ENCODE measurements around the gene PACSIN1.

GRCh38 chr6:34468378-34468892, 2.6 kb downstream of the PACSIN1 start:
- no peak for TF ChIP-seq ZNF565 (CRISPR knock-in tag; conservative IDR thresholded peaks at IDR 0.05; ENCODE audit: low read depth)
- TF ChIP-seq BACH2 (CRISPR knock-in tag; IDR thresholded peaks at IDR 0.05; ENCODE audit: borderline replicate concordance), result no peak
- no peak for TF ChIP-seq ISL1 (CRISPR knock-in tag; IDR thresholded peaks at IDR 0.05)
- no peak for TF ChIP-seq ESRRG (CRISPR knock-in tag; IDR thresholded peaks at IDR 0.05)
- TF ChIP-seq ZFP30 (CRISPR knock-in tag; IDR thresholded peaks at IDR 0.05), result no peak
- TF ChIP-seq ARNTL (CRISPR knock-in tag; IDR thresholded peaks at IDR 0.05; ENCODE audit: borderline replicate concordance, low read depth), result no peak
- no peak for TF ChIP-seq PATZ1 (CRISPR knock-in tag; IDR thresholded peaks at IDR 0.05; ENCODE audit: borderline replicate concordance)
- no peak for TF ChIP-seq RARB (CRISPR knock-in tag; IDR thresholded peaks at IDR 0.05)
- TF ChIP-seq OSR1 (CRISPR knock-in tag; IDR thresholded peaks at IDR 0.05), result no peak
- no peak for TF ChIP-seq ZC3H10 (CRISPR knock-in tag; IDR thresholded peaks at IDR 0.05)
- TF ChIP-seq TCF4 (CRISPR knock-in tag; IDR thresholded peaks at IDR 0.05; ENCODE audit: borderline replicate concordance), result no peak
- no peak for TF ChIP-seq SNAI2 (CRISPR knock-in tag; IDR thresholded peaks at IDR 0.05)
- TF ChIP-seq CREB5 (CRISPR knock-in tag; IDR thresholded peaks at IDR 0.05; ENCODE audit: low read depth), result no peak

All from SK-N-SH treated with all-trans-retinoic acid at 6 μM for 48 hours (cell line).